ENCODE results near the gene SLC17A7. TPM values are rescaled to one million over a fixed set of nuclear protein-coding genes. Genes with fewer than 3 reads are reported as not detected.

SLC17A7 gene
- total and polyA plus RNA-seq, 2 of the 4 experiments (the other 2 are of a cell fraction) = 0.03 TPM; not detected in 1

GRCh38 chr19:49423071-49423984 lies 18.0 kb downstream of the SLC17A7 start, which contains the start of gene PTH2:
TSS of gene PTH2 (minus strand) at chr19:49423441. CDS start at chr19:49423339, 102 bp downstream.
- Histone ChIP-seq H2AFZ (replicated peaks; ENCODE audit: low read length, poor library complexity) (peak within 1 kb of the TSS; percentile 81), H3K27ac (ENCODE audit: insufficient read depth, low read length) (no peak within 1 kb of the TSS), H3K56ac (ENCODE audit: extremely low read depth, insufficient read depth, low read length) (no peak within 1 kb of the TSS), H4K5ac (ENCODE audit: low read depth, low read length) (no peak within 1 kb of the TSS), H3K4me2 (ENCODE audit: low read depth, low read length) (peak within 1 kb of the TSS; percentile 10; the same call in 1 of the 2 replicates), H3K36me3 (ENCODE audit: control insufficient read depth, insufficient read depth, low read length) (no peaks in the 10 kb centered on the region), H2BK120ac (ENCODE audit: low read depth, low read length) (no peak within 1 kb of the TSS), H2BK5ac (ENCODE audit: low read depth, low read length, poor library complexity, severe bottlenecking) (no peak within 1 kb of the TSS), H3K14ac (replicated peaks; ENCODE audit: low read depth, low read length) (no peak within 1 kb of the TSS), H3K9ac (ENCODE audit: low read depth, low read length) (no peak within 1 kb of the TSS), H3K18ac (ENCODE audit: low read depth, low read length) (no peak within 1 kb of the TSS), H3K9me3 (ENCODE audit: control insufficient read depth, insufficient read depth, low read length) (peaks cover 2% of the 10 kb centered on the region; the same call in 1 of the 2 replicates), H3K4ac (ENCODE audit: low read depth, low read length) (no peak within 1 kb of the TSS), H4K8ac (ENCODE audit: low read depth in 2 of 2, low read length in 2 of 2) (no peak within 1 kb of the TSS), H3K9me1 (ENCODE audit: insufficient read depth, low read length) (no peaks in the 10 kb centered on the region), H4K91ac (ENCODE audit: insufficient read depth, low read depth, low read length) (no peak within 1 kb of the TSS), H3K4me1 (ENCODE audit: control insufficient read depth, insufficient read depth, low read length) (peaks cover 2% of the 10 kb centered on the region; the same call in 1 of the 2 replicates), H2AK5ac (ENCODE audit: low read depth, low read length) (no peak within 1 kb of the TSS), H3K23ac (ENCODE audit: low read depth, low read length) (no peak within 1 kb of the TSS), H3K27me3 (ENCODE audit: control insufficient read depth, insufficient read depth, low read length) (peaks cover 94% of the 10 kb centered on the region), H2BK15ac (ENCODE audit: low read depth, low read length) (no peak within 1 kb of the TSS), H3K4me3 (ENCODE audit: insufficient read depth, low read depth, low read length) (no peak within 1 kb of the TSS), H2AK9ac (replicated peaks; ENCODE audit: low read depth, low read length, poor library complexity) (no peak within 1 kb of the TSS), H4K20me1 (ENCODE audit: insufficient read depth, low read length) (no peaks in the 10 kb centered on the region), H2BK20ac (ENCODE audit: low read depth, low read length) (no peak within 1 kb of the TSS), H3K79me1 (ENCODE audit: low read depth in 1 of 2, low read length in 2 of 2) (no peaks in the 10 kb centered on the region)
- CTCF ChIA-PET = interaction anchor here (0.5 kb wide), 1 partner anchor 163 kb away, joined by 3 read pairs; no protein-coding TSS in a partner anchor
- in situ Hi-C loops (cut with MboI; ENCODE audit: low sequenced_read_pairs) (no loop called here), intact Hi-C loops (cut with micrococcal nuclease) (no loop called here), dilution Hi-C loops (cut with HindIII; ENCODE audit: low sequenced_read_pairs, unreplicated experiment) (no loop called here)
- no peak for ATAC-seq (ENCODE audit: low read depth)
- POLR2A ChIA-PET (ENCODE audit: unreplicated experiment) = no interaction called here
- 5% methylated on average over 21 of the region's 42 CpGs; no CpG with 5 or more reads in 1 of the 2 experiments for WGBS, 2 experiments (ENCODE audit: extremely low coverage in 2 of 2, insufficient read length in 1 of 2)
- BruUV-seq (replicated peaks) = no TSS peak
- no peak for TF ChIP-seq RAD21 (IDR thresholded peaks at IDR 0.05; ENCODE audit: low read length)
- no peak for TF ChIP-seq BHLHE40 (IDR thresholded peaks at IDR 0.05; ENCODE audit: low read depth, low read length)
- no peak for TF ChIP-seq RCOR1 (IDR thresholded peaks at IDR 0.05; ENCODE audit: insufficient replicate concordance, low read length)
- no peak for TF ChIP-seq FOS (IDR thresholded peaks at IDR 0.05; ENCODE audit: low read depth, low read length)
- no peak for TF ChIP-seq MAFK (IDR thresholded peaks at IDR 0.05; ENCODE audit: low read depth, low read length)
- no peak for TF ChIP-seq NFE2L2 (IDR thresholded peaks at IDR 0.05; ENCODE audit: low read depth, low read length)
- TF ChIP-seq ELK1 (IDR thresholded peaks at IDR 0.05; ENCODE audit: borderline replicate concordance, low read depth, low read length) = no peak
- TF ChIP-seq RFX5 (IDR thresholded peaks at IDR 0.05; ENCODE audit: low read depth, low read length) = no peak
- no peak for TF ChIP-seq MAZ (IDR thresholded peaks at IDR 0.05; ENCODE audit: borderline replicate concordance, low read depth, low read length)
- DNase-seq = no peak

All from IMR-90 (cell line).